H7 (cell line): Measurements from ENCODE around the gene SLC22A25. TPM values are rescaled to one million over a fixed set of nuclear protein-coding genes. Genes with fewer than 3 reads are reported as not detected.
"Not testable (repeated sequence)": the region's sequence is repeated elsewhere in the genome, so short reads cannot be mapped to it uniquely, and the experiment has no call there.

Source experiments
- DNase-seq: peaks from one replicate; pipeline ENCODE4 v3.0.0; 2012
- H3K27me3 ChIP-seq: 2 replicates; pipeline ENCODE4 v1.6.0; 2011; ENCODE audit warnings: mild to moderate bottlenecking, low read length; ENCODE audit not compliant: control insufficient read depth, insufficient read depth
- H3K36me3 ChIP-seq: replicated peaks from 2 replicates; pipeline ENCODE4 v1.5.1; 2011; ENCODE audit warnings: low read length; ENCODE audit not compliant: control insufficient read depth, insufficient read depth
- H3K4me3 ChIP-seq: 2 replicates; pipeline ENCODE4 v1.5.1; 2011; ENCODE audit warnings: low read depth, mild to moderate bottlenecking, control low read depth, low read length, moderate library complexity; ENCODE audit not compliant: insufficient read depth
- total RNA-seq: library from RNA; depleted of rRNA; stranded (reverse); fragments of >200 nt; shearing (Covaris generic); gene quantifications from 2 replicates; pipeline ENCODE4 v1.2.3, GENCODE V29; 2014; rRNA removed

The SLC22A25 gene
- 0.18 TPM in 1 of 2 replicates, not detected in the other for total RNA-seq

GRCh38 chr11:63243533-63243932, at the start of gene SLC22A25:
Gene SLC22A25 (minus strand): TSS chr11:63243599. CDS start chr11:63229652, 13,947 bp downstream.
- Histone ChIP-seq H3K27me3 (no peaks in the 10 kb centered on the region), H3K4me3 (no peak within 1 kb of the TSS), H3K36me3 (no peaks in the 10 kb centered on the region)
- no peak for DNase-seq

- Histone ChIP-seq H3K27me3 (no peaks in the 10 kb centered on the region), H3K36me3 (no peaks in the 10 kb centered on the region), H3K4me3 (no peak overlapping the region)
- no peak for DNase-seq
These were observed 46.9 kb upstream of the SLC22A25 start for GRCh38 chr11:63290285-63290684.

GRCh38 chr11:63289658-63290057, 46.3 kb upstream of the SLC22A25 start:
- Histone ChIP-seq H3K4me3 (no peak overlapping the region), H3K36me3 (no peaks in the 10 kb centered on the region)
- no peak for DNase-seq

GRCh38 chr11:63282579-63282978, 39.2 kb upstream of the SLC22A25 start:
- DNase-seq: no peak
- Histone ChIP-seq H3K27me3 (no peaks in the 10 kb centered on the region), H3K4me3 (no peak overlapping the region), H3K36me3 (no peaks in the 10 kb centered on the region)

More at GRCh38 chr11:63289658-63290057, 46.3 kb upstream of the SLC22A25 start:
- H3K27me3 ChIP-seq: no peaks in the 10 kb centered on the region

- H3K4me3 ChIP-seq: no peak overlapping the region
- DNase-seq: no peak
- H3K27me3 ChIP-seq: no peaks in the 10 kb centered on the region
- H3K36me3 ChIP-seq: no peaks in the 10 kb centered on the region
These were observed 37.5 kb upstream of the SLC22A25 start for GRCh38 chr11:63280920-63281319.

GRCh38 chr11:63277345-63277943, 34.0 kb upstream of the SLC22A25 start:
- DNase-seq: peak; percentile 6
- no peak overlapping the region for H3K4me3 ChIP-seq
- no peaks in the 10 kb centered on the region for H3K36me3 ChIP-seq
- H3K27me3 ChIP-seq: no peaks in the 10 kb centered on the region

- Histone ChIP-seq H3K27me3 (no peaks in the 10 kb centered on the region), H3K36me3 (no peaks in the 10 kb centered on the region), H3K4me3 (no peak overlapping the region)
- DNase-seq: no peak
These were observed 31.4 kb upstream of the SLC22A25 start for GRCh38 chr11:63274776-63275175.

GRCh38 chr11:63273685-63274084, 30.3 kb upstream of the SLC22A25 start:
- H3K4me3 ChIP-seq: no peak overlapping the region
- H3K27me3 ChIP-seq: no peaks in the 10 kb centered on the region
- DNase-seq: no peak
- no peaks in the 10 kb centered on the region for H3K36me3 ChIP-seq

GRCh38 chr11:63262547-63262946, 19.1 kb upstream of the SLC22A25 start:
- H3K36me3 ChIP-seq: no peaks in the 10 kb centered on the region
- DNase-seq: no peak
- H3K4me3 ChIP-seq: no peak overlapping the region
- no peaks in the 10 kb centered on the region for H3K27me3 ChIP-seq

GRCh38 chr11:63251312-63251711, 7.9 kb upstream of the SLC22A25 start:
- Histone ChIP-seq H3K36me3 (no peaks in the 10 kb centered on the region), H3K4me3 (no peak overlapping the region), H3K27me3 (no peaks in the 10 kb centered on the region)
- no peak for DNase-seq

- H3K36me3 ChIP-seq: no peaks in the 10 kb centered on the region
- no peak overlapping the region for H3K4me3 ChIP-seq
- no peaks in the 10 kb centered on the region for H3K27me3 ChIP-seq
- DNase-seq: no peak
These were observed 7.0 kb upstream of the SLC22A25 start for GRCh38 chr11:63250162-63251050.

GRCh38 chr11:63248966-63249365, 5.6 kb upstream of the SLC22A25 start:
- H3K36me3 ChIP-seq: no peaks in the 10 kb centered on the region
- no peak for DNase-seq
- H3K4me3 ChIP-seq: no peak overlapping the region
- H3K27me3 ChIP-seq: no peaks in the 10 kb centered on the region

GRCh38 chr11:63247237-63248002, 4.0 kb upstream of the SLC22A25 start:
- not testable (repeated sequence) for H3K36me3 ChIP-seq, DNase-seq, H3K27me3 ChIP-seq, H3K4me3 ChIP-seq

GRCh38 chr11:63246045-63246444, 2.6 kb upstream of the SLC22A25 start:
- H3K36me3 ChIP-seq: no peaks in the 10 kb centered on the region
- H3K4me3 ChIP-seq: no peak overlapping the region
- no peak for DNase-seq
- H3K27me3 ChIP-seq: no peaks in the 10 kb centered on the region
